ENCODE data around the gene SELP.

DNA sequence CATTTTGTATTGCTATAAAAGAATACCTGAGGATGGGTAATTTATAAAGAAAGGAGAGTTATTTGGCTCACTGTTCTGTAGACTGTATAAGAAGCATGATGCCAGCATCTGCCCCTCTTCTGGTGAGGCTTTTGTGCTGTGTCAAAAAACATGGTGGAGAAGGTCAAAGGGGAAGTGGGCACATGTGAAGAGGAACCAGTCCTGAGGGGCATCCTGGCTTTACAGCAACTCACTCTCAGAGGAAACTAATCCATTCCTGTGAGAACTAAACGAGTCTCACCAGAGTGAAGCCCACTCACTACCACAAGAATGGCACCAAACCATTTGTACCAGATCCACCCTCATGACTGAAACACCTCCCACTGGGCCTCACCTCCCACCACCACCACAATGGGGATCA lies 18.8 kb upstream of the SELP start:
- TF ChIP-seq, protein P1, sequence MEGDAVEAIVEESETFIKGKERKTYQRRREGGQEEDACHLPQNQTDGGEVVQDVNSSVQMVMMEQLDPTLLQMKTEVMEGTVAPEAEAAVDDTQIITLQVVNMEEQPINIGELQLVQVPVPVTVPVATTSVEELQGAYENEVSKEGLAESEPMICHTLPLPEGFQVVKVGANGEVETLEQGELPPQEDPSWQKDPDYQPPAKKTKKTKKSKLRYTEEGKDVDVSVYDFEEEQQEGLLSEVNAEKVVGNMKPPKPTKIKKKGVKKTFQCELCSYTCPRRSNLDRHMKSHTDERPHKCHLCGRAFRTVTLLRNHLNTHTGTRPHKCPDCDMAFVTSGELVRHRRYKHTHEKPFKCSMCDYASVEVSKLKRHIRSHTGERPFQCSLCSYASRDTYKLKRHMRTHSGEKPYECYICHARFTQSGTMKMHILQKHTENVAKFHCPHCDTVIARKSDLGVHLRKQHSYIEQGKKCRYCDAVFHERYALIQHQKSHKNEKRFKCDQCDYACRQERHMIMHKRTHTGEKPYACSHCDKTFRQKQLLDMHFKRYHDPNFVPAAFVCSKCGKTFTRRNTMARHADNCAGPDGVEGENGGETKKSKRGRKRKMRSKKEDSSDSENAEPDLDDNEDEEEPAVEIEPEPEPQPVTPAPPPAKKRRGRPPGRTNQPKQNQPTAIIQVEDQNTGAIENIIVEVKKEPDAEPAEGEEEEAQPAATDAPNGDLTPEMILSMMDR (IDR thresholded peaks at IDR 0.05; ENCODE audit: poor library complexity): no peak
- TF ChIP-seq EZH2phosphoT487 (IDR thresholded peaks at IDR 0.05; ENCODE audit: low read depth, severe bottlenecking, unreplicated experiment) (no peak), EZH2 (IDR thresholded peaks at IDR 0.05; ENCODE audit: borderline replicate concordance) (no peak)
